ENCODE measurements around the gene GRAP2.
A peak's percentile ranks its signal among the peaks of the same experiment; 100 is the strongest.

Gene GRAP2

DNA sequence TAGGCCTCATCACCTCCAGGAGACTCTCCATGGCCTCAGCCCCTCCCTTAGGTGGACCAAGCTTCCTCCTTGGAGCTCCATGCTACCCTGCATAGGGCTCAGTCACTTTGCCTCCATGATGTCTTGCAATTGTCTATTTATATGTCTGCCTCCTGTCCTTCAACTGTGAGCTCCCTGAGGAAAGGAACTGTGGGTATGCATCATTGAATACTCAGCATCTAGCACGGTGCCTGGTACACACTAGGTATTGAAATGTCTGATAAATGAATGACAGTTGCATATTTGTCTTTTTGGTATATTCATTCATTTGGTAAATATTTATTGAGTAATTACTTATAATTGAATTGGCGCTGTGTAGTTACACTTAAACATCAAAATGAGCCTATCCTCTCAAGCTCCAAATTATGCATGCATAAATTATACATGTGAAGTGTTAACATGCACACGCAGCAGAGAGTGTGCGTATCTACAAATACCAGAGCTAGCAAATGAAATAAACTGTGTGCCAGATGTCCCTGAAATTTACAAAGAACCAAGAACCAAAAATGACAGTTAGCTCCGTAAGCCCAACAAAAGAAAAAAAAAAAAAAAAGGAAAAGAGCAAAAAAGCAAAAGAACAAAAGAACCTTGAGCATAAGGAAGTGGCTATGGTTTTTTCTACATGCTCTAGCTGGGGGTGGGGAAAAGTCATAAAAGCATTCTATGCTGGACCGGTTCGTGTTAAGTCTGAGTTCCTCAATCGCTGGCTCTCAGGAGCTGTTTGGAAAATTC is 25.2 kb downstream of the GRAP2 start:
- DNase-seq (ENCODE audit: low spot score): no peak

DNA sequence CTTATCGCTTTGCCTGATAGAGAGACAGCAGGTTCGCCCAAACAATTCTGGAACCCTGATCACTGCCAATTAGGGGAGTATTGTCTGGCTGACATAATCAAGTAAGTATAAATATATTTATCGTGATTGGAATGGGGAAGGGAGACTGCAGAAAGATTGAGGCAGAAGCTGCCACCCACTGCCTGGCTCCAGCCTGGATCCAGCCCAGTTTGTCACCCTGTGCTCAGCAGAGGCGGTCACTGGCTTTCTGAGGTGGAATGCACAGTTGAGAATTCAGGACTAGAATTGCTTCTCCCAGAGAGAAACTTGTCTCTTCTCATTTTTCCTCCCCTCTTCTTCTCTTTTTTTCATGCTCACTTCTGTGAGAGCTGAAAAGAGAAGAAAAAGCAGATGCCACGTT is 25.9 kb downstream of the GRAP2 start:
- no peak for DNase-seq (ENCODE audit: low spot score)

DNA sequence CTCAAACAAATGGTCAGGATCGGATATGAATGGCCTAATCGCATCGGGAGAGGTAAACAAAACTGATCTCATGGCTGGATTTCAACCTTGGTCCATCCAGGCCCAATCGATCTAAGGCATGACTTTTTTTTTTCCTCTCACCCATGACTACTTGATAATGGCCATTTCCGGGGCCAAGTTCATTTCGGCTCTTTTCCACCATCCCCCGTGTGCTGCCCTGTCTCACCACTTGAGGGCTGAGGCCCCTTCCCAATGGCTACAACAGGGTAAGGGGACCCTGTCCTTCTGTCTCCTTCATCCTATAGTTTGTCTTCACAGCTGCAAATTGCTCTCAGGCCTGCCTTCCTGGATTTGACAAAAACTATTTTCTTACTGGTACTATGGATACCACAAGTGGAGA is 26.7 kb downstream of the GRAP2 start:
- DNase-seq (ENCODE audit: low spot score): no peak

DNA sequence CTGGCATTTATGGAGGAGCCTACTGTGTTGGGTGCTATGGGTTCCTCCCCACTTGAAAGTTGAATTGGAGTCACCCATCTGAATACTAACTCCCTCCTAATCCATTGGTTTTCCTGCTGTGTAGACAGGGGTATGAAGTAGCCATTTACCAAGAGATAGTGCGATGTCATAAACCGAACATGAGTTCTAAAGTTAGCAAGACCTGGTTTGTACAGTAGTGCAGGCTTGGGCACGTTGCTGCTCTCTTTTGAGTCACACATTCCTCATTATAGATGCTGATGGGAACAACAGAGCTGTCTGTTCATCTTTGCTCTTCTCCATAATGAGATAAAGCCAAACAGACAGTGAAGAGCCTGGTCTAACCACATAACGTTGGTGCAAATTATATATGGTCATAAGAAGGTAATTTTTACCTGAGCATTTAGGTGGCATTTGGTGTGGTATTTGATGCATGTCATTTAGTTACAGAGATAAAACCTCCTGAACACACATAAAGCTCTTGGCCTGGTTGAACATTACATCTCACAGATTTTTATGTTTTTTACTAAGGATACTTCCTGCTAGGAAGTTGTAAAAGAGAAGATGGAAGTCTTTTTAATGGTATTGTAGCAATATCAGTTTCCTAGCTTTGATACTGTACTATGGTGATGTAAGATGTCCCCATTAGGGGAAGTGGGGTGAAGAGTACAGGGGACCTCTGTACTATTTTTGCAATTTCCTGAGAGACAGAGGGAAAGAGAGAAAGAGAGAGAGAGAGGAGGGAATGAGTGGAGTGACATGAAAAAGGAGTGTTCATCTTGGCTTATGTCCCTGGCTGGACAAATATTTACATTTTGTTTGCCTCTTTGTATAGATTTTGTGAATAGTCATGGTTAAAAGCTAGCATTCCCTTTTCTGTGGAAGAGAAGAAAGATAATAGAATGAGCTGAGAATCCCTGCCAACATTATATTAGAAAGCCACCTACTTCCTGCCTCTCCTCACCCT is 27.9 kb downstream of the GRAP2 start:
- DNase-seq (ENCODE audit: low spot score): no peak

DNA sequence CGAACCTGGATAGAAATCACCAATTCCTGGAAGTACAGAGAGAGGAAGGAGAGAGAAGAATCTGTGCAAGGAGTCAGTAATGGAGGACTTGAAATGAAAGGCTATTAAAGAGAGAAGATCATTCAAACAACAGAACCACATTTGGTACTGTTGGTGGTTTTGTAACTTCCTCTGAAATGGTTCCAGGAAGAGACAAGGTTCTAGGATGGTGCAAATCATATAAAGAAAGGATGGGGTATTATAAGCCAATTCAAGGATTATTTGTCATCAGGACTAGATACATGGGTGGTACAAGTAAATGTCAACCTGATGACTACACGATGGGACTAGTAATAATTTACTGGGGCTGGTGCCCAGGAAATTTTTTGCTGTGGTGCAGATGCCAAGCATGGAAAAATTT is 30.4 kb downstream of the GRAP2 start:
- no peak for DNase-seq (ENCODE audit: low spot score)

DNA sequence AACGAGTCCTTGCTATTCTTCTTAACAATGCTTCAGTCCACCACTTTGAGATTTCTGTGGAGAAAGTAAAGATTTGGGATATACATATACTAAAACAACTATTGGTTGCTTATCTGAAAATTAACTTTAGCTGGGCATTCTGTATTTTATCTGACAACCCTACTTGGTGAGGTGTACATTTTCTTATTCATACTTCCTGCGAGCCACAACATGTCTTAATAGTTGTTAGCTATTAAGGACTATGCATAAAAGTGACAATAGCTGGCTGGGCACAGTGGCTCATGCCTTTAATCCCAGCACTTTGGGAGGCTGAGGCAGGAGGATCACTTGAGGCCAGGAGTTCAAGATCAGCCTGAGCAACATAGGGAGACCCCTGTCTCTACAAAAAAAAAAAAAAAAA is 31.3 kb downstream of the GRAP2 start:
- DNase-seq (ENCODE audit: low spot score): no peak

DNA sequence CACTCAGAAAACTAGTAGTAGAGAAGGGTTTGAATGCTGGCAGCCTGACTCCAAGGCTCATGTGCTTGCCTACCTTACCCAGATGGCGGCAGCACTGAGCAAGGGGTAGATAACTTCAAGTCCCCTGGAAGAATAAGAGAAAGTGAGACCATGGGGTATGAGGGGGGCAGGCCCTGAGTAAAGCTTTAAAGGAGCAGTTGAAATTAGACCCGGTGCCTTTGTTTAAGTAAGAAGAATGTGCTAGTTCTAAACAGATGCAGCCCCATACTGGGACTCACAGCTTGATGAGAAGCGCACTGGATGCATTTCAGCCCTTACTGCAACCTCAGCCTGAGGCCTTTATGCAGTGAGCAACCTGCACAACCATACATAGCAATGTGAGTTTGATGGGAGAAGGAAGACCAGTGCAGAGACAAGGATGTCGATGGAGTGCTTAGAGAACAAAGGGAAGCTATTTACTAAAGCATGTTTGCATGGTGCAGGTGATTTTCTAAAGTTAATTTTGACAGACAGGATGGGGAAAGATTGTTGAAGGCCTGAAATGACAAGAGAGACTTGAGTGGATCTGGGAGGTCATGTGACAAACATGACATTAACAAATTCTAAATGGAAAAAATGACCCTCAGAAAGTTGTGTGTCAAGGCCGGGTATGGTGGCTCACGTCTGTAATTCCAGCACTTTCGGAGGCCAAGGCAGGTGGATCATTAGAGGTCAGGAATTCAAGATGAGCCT is 32.2 kb downstream of the GRAP2 start:
- DNase-seq (ENCODE audit: low spot score): peak; percentile 56

DNA sequence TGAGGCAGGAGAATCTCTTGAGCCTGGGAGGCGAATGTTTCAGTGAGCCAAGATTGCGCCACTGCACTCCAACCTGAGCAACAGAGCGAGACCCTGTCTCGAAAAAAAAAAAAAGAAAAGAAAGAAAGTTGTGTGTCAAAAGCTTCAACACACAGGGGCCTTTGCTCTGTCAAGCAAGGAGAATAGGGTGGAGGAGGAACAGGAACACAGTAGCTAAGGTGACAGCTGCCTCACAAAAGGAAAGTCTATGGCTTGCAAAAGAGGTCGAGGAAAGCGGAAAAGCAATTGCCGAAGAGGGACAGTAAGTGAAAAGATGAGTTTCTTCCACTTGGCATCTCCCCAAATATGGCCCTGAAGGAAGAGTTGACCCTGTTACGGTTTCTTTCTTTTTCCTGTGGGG is 32.9 kb downstream of the GRAP2 start:
- no peak for DNase-seq (ENCODE audit: low spot score)

DNA sequence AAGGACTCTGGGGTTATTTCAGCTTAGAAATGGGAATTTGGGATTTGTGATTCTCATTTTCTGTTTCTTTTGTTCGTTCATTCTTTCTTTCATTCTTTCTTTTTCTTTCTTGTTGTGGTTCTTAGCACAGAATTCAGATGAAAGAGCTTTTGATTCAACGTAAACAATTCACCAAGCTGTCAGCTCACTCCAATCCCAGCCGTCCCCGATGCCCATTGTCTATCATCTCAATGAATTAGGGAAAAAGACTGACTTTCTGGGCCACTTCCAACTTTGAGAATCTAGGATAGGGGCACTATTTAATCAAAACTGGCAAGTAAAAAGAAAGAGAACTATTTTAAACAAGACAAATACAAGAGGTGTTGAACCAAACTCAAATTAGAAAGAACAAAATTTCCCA is 34.2 kb downstream of the GRAP2 start:
- no peak for DNase-seq (ENCODE audit: low spot score)

DNA sequence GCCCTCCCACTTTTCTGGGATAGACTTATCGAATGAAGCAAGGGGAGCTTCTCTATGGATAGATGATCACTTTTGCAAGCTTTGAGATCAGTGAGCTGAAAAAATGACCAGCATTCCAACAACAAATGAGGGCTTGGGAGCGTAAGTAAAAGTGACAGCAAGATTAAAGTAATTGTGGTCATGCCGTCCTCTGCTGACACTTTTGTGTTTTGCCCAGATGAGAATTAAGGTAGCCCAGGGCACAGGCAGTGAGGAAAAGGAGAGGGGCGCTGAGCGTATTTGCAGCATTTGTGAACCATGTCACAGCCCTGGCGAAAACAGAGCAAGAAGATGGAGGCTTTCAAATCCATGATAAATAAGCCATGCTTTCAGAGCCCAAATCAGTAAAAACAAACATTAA is 34.7 kb downstream of the GRAP2 start:
- no peak for DNase-seq (ENCODE audit: low spot score)

DNA sequence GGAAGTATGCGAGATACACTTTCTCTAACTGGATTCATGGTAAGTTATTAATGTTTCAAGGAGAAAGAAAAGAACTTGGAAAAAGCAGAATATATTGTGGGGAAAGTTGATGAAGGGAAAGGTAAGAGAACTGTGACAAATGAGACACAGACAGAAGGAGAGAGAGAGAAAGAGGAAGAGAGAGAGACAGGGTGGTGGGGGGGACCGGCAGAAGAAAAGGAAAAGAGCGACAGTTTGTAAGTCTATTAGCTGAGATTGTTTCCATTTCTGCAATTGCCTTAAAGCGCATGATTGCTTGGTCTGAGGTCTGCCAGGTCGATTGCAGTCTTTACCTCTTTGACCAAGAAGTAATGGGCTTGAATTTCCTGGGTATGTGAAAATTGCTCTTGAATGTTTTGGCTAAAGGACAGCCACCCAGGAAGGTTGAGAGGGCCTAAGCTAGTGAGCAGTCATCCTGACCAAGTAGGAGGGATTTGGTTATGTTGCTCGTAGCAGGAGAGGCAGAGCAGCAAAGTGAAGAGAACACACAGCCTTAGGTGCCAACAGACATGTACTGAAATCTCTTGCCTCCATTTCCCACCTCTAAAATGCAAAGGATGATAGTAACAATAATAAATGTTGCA is 35.8 kb downstream of the GRAP2 start:
- DNase-seq (ENCODE audit: low spot score): no peak

DNA sequence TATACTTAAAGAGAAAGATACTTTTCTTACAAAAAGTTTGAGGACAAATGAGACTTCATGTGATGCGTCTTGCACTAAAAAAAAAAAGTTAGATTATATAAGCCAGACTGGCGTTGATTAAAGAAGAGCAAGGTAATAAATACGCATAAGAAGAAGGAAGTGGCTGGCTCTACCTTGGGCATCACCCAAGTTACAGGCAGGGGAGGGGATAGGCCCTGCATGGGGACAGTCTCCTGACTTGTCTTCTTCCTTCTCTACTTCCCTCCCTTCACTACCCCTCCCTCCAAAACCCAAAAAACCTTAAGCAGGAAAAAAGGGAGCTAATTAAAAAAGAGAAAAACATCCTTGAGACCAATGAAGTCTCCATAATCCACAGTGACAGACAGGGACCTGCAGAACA is 37.0 kb downstream of the GRAP2 start:
- DNase-seq (ENCODE audit: low spot score): no peak

DNA sequence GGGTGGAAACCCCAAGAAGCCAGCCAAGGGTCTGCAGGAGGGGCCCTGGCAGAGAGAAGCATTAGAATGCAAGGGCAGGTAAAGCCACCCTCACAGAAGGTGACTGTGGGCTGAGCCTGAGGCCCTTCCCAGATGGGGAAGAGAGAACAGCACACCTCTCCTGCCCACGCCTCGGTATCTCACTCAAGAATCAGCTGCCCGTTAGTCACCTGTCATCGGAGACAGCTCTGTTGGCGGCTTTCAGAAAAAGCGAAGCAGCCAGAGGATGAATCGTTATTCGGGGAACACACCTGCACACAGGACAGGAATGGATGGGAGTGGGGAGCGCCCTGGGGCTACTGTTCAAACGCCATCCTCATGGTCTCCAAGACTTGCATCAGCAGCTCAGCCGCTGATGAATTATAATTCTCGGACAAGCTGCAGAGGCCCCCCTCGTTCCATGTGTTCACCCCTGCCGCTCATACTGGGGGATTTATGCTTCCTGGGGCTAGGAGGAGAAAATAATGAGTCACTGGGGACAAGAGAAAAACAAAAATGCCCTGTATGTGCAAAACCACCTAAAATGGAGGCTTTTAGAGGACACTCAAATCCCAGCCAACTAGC is 37.7 kb downstream of the GRAP2 start:
- DNase-seq (ENCODE audit: low spot score): no peak

DNA sequence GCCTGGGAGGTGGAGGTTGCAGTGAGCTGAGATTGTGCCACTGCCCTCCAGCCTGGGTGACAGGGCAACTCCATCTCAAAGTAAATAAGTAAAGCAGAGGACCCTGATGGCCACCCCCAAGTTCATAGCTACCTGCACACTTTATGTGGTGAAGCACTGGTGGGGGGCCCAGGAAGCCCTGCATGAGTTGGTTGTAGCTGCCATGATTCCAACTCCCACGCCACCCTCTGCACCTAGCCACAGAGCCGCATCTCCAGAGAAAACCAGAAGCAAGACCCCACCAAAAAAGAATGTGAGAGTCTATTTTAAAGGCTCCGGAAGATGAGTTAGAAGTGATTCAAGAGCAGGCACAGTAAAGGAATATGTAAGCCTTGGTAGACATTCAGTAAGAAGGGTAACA is 38.9 kb downstream of the GRAP2 start:
- DNase-seq (ENCODE audit: low spot score): no peak

DNA sequence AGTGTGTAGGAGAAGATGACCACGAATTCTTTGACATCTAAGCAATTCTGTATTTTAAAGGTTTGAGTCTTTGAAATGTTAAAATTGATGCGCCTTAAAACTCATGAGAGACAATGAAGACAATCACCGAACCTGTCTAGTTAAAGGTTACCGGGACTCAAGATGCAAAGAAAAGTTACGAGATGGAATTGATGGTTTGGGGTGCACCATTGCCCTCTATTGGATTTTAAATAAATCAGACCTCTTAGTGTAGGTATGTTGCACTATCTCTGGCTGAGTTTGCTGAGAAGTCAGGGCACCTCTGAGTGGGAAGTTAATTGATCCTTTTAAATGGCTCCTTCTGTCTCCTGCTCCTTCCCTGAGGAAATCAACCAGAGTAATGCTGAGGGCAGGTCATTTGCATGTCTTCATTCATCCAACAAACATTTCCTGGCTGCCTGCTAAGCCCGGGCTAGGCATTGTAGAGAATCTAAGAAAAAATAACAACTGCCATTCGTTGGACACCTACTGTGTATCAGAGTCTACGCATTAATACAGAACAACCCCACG is 39.9 kb downstream of the GRAP2 start:
- no peak for DNase-seq (ENCODE audit: low spot score)

DNA sequence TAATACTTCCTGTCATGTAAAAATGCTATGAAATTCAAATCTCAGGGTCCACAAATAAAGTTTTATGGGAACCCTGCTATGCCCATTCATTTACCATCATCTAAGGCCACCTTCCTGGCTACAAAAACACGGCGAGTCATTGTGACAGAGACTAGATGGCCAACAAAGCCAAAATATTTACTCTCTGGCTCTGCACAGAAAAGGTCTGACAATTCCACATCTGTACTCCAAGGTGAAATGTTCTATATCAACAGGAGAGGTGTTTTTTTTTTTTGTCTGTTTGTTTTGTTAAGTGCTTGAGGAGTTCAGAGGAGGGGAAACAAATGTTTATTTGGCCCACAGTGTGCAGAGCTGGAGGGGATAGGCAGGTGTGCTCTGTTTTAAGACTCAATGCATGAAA is 40.7 kb downstream of the GRAP2 start:
- DNase-seq (ENCODE audit: low spot score): no peak

DNA sequence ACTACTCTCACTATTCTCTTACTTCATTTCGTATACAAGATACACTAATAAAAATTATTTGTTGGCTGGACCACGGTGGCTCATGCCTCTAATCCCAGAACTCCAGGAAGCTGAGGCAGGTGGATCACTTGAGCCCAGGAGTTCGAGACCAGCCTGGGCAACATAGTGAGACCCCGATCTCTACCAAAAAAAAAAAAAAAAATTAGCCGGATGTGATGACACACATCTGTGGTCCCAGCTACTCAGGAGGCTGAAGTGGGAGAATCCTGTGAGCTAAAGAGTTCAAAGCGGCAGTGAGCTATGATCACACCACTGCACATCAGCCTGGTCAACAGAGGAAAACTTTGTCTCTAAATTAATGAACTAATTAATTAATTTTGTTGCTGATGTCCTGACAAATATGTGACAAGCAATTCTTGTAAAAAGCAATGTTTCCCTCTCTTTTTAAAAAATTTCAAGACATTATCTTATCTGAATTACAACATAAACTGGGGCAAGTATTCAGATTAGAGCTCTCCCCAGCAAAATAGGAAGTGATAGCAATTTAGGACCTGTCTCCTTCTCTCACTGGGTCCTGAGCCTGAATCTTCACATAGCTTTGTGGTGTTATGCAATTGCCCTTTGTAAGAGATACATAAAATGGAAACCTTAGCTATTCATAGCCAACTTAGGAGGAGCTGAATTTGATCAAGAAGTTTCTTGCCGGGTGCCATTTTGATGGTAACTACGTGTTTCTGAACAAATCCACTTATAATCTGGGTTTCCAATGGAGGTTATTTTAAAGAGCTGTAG is 41.8 kb downstream of the GRAP2 start:
- no peak for DNase-seq (ENCODE audit: low spot score)

DNA sequence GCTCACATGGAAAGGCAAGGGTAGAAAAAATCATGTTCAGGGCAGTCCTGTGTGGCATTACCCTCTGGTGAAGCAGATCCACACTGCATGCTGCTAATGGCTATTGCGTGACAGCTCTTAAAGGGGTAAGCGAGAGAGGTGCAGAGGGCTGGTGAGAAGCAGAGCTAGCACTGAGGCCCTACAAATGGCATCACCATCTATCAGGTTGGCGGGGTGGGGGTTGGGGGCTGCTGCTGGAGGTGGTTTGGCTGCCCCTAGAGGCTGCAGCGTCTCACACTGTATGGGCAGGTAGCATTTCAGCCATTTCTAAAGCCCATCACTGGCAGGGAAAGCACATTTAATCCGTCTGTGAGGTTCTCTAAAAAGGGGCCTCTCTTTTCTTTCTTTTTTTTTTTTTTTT is 42.5 kb downstream of the GRAP2 start:
- no peak for DNase-seq (ENCODE audit: low spot score)

DNA sequence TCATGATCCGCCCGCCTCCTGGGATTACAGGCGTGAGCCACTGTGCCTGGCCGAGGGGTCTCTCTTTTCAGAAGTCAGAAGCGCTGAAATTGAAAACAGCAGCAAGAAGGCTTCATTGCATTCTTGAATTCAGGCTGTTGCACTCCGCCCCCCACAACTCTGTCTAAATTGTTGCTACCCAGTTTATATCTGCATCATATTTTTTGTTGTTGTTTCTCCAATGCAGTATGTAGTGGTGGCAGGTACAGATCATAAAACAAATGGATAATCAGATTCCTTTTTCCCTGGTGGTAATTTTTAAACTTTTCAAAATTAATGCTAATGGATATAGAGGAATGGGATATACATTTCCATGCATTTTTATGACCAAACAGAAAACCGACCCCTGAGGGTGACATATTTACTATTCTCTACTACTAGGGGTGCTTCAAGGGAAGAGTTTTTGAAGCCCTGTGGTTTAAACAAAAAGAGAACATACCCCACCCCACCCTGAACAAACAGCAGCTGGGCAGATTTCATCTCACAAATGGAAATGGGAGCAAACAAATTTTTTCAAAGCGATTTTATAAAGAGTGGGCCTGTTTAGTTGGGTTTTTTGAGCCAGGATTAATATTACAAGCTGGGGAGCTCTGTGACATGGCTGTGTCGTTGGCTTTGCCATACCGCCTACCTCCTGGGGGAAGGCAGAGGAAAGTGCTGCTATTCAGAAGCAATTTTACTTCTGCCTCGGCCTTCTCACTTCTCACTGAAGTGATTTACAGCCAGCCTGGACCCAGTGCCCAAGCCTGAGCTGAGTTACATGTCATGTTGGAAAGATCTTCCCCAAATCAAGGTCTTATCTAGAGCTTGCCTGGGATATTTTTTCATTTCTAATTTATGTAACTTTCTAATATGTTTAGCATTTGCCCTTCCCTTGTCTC is 43.3 kb downstream of the GRAP2 start:
- no peak for DNase-seq (ENCODE audit: low spot score)

DNA sequence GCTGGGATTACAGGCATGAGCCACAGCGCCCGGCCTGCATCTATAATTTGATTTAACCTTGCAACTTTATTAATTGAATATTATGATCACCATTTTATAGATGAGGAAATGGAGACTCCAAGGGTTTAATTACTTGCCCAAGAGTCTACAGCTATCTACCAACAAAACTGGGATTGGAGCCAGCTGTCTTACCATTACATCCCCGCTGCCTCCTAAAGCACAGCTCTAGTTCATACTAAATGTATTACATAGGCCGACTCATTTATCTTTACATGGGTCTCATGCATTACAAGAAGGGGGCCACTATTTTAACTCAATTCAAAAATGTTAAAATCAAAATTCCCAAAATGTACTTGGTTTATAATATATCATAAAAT is 45.2 kb downstream of the GRAP2 start:
- DNase-seq (ENCODE audit: low spot score): no peak

Data from germinal center (tissue), 1 donor.